ENCODE results near the gene SP1.
"Not testable (repeated sequence)": the region's sequence is repeated elsewhere in the genome, so short reads cannot be mapped to it uniquely, and the experiment has no call there.

SP1 gene

DNA sequence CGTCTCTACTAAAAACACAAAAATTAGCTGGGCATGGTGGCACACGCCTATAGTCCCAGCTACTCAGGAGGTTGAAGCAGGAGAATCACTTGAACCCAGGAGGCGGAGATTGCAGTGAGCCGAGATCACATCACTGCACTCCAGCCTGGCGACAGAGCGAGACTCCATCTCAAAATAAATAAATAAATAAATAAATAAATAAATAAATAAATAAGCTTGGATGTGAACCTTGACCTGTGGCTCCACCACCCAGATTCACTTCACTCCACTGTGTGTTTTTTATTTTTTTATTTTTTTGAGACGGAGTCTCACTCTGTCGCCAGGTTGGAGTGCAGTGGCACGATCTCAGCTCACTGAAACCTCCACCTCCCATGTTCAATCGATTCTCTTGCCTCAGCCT, 18.3 kb upstream of the SP1 start:
- not testable (repeated sequence) for DNase-seq

DNA sequence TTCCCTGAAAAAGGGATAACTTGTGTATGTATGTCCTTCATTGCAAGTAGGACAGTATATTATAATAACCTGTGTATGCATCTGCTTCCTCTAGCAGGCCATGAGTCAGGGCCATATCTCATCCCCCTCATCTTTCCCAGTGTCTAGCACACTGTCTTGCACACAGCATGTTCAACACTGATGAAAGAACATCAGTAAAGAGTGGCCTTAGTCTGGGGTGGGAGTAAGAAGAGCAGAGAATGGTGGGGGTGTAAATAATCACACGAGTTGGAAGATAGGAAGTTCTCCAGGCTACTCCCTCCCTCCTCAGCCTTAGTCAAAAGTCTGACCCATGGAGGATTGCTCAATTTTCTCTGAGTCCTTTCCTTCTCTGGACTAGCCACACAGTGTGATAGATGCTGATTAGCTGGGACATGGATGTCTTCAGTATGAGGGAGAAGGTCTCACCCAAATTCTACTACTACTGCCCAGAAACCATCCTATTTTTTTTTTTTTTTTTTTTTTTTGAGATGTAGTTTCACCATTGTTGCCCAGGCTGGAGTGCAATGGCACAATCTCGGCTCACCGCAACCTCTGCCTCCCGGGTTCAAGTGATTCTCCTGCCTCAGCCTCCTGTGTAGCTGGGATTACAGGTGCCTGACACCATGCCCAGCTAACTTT, 14.6 kb upstream of the SP1 start:
- DNase-seq: no peak

DNA sequence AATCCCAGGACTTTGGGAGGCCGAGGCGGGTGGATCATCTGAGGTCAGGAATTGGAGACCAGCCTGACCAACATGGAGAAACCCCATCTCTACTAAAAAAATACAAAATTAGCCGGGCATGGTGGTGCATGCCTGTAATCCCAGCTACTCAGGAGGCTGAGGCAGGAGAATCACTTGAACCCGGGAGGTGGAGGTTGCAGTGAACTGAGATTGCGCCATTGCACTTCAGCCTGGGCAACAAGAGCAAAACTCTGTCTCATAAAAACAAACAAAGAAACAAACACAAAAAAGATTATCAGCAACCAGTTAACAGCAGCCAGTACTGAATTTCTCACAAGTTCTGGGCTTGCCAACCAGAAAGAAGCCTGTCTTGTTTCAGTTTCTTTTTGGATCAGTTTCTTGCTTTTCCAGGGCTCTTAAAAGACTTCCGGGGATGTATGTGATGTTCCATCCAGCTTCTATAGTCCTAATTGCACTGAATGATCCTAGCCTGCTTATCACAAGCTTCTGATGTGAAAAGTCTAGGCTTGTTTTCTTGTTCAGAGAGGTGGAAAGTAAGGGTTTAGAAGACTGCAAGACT, 6.3 kb upstream of the SP1 start:
- DNase-seq: not testable (repeated sequence)

DNA sequence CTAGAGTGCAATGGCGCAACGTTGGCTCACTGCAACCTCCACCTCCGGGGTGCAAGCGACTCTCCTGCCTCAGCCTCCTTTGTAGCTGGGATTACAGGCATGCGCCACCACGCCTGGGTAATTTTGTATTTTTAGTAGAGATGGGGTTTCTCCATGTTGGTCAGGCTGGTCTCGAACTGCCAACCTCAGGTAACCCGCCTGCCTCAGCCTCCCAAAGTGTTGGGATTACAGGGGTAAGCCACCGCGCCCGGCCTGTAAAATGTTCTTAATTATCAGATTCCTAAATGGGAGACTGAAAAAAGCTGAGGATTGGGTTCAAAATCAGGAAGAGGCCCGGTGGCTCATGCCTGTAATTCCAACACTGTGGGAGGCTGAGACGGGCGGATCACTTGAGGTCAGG, 5.7 kb upstream of the SP1 start:
- not testable (repeated sequence) for DNase-seq

DNA sequence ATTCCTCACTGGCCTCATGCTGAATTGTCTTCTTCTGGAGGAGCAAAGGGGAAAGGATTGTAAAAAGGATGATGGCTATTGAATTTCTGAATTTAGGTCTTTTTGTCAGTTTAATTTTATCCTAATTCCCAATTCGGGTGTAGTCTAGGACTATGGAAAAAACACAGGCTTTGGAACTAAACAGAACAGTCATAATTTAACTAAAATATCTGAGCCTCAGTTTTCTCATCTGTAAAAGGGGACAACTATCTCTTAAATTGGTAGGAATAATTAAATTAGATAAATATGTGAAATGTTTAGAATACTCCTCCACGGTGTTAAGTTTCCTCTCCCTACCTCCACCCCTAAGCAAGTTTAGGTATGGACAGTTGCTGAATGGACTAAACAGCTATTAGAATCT, 3.2 kb upstream of the SP1 start:
- no peak for DNase-seq

DNA sequence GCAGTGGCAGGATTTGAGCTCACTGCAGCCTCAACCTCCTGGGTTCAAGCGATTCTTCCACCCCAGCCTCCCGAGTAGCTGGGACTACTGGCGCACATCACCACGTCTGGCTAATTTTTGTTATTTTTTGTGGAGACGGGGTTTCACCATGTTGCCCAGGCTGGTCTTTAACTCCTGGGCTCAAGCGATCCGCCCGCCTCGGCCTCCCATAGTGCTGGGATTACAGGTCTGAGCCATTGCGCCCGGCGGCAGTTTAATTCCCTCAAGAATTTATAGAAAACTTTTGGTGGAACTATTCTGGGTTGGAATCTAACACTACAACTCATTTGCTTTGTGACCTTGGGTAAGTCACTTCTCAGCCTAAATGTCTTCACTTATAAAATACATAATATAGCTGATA, 1.8 kb upstream of the SP1 start:
- DNase-seq: no peak

DNA sequence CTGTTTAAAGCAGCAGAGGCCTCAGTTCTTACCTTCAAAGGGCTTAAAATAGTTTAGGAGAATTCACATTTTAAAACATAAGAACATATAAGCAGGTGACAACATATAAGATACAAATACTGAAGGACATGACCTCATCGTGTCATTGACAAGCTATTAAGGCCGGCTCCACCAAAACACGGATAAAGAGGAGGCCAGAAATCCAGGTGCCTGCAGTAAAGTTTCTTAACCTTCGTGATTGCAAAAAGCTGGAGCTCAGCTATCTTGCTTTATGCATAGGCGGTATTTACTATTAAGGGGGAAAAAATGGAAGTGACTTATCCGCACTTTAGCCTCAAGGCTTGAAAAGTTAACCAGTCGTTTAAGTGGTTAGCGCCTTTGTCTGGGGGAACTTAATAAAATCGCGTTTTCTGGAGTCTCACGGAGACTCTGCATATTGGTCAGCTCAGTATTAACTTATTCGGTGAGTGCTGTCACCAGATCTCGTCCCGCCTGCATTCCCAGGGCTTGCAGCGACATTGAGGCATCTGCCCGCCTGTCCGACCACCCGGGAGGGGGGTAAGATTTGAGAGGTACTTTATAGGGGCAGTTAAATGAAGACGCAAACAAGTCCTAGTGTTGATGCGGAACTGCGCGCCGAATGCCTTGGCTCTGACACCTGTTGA, 1.1 kb upstream of the SP1 start:
- no peak for DNase-seq

DNA sequence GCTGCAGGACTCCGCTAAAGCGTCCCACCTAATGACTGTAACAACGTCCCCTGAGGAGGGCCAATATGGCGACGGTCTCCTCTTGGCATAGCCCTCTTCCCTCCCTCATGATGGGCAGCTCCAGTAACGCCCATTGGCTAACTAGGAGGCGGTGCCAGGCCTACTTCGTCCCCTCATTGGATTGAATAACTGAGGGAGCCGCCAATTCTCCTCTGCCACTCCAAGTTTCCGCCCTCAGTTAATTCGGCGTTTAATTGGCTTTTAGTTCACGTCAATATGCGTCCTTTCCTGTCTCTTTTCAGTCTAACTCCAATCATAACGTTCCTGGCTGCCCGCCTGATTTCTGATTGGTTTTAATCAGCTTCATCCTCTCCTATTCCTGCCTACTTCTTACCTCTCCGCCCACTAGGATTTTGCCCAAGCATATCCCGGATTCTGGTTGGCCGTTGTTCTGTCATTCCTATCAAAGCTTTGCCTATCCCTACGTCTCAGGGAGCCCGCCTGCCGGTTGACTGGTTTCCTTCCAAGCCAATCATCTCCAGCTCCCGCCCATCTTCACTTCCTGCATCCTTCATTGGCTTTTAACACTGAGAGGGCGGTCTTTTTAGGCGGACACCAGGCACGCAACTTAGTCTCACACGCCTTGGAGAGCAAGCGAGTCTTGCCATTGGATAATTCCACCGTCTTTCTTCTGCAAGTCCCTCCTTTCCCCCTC, 430 bp upstream of the SP1 start:
- peak; percentile 99 for DNase-seq

DNA sequence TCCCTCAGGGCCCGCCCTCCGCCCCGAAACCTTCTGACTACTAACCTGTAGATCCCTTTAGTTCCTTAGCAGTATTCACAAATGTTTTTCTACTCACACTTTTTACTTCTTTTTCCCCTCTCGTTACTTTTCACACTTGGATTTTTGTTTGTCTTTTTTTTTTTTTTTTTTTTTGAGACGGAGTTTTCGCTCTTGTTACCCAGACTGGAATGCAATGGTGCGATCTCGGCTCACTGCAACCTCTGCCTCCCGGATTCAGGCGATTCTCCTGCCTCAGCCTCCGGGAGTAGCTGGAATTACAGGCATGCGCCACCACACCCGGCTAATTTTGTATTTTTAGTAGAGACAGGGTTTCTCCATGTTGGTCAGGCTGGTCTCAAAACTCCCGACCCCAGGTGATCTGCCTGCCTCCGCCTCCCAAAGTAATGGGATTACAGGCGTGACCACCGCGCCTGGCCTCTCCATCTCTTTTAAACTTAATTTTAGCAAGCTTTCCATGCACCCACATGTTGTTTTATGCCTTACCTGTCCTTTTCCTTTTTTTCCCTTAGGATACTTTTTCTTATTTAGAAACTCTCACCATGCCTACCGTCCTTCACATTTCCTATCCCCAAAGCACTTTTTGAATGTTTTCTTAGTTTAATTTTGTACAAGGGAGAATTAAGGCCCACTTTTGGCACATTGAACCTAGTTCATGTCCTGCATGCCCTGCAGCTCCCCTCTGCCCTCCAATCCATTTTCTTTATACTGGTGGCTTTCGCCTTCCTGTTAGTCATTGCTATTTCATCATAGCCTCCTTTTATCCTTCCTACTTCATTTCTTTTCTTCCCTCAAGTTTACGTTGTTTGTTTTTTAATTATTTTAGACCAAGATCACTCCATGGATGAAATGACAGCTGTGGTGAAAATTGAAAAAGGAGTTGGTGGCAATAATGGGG, 1.1 kb downstream of the SP1 start:
- DNase-seq: no peak

DNA sequence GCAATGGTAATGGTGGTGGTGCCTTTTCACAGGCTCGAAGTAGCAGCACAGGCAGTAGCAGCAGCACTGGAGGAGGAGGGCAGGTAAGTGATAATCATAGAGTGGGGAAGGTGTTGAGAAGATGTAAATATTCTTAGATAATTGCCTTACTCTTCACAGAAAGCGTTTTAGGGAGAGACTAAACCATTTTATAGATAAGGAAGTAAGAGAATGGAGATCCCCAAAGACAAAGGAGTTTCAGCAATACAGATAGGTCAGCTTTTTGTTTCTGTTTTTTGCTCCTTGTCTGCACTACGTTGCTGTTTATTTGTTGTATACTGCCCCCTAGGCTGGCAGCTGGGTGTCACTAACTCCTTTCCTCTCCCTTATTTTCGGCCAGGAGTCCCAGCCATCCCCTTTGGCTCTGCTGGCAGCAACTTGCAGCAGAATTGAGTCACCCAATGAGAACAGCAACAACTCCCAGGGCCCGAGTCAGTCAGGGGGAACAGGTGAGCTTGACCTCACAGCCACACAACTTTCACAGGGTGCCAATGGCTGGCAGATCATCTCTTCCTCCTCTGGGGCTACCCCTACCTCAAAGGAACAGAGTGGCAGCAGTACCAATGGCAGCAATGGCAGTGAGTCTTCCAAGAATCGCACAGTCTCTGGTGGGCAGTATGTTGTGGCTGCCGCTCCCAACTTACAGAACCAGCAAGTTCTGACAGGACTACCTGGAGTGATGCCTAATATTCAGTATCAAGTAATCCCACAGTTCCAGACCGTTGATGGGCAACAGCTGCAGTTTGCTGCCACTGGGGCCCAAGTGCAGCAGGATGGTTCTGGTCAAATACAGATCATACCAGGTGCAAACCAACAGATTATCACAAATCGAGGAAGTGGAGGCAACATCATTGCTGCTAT, 2.0 kb downstream of the SP1 start:
- DNase-seq: no peak

DNA sequence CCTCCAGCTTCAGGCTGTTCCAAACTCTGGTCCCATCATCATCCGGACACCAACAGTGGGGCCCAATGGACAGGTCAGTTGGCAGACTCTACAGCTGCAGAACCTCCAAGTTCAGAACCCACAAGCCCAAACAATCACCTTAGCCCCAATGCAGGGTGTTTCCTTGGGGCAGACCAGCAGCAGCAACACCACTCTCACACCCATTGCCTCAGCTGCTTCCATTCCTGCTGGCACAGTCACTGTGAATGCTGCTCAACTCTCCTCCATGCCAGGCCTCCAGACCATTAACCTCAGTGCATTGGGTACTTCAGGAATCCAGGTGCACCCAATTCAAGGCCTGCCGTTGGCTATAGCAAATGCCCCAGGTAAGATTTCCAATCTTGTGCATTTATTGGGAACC, 3.3 kb downstream of the SP1 start:
- no peak for DNase-seq

DNA sequence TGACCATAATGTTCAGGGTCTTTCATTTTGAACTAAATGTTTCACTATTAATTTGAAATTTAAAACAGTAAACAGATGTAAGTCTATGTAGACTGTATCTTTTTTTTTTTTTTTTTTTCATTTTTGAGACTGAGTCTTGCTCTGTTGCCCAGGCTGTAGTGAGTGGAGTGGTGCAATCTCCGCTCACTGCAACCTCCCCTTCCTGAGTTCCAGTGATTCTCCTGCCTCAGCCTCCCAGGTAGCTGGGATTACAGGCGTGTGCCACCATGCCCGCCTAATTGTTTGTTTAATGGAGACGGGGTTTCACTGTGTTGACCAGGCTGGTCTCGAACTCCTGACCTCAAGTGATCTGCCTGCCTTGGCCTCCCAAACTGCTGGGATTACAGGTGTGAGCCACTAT, 6.4 kb downstream of the SP1 start:
- not testable (repeated sequence) for DNase-seq

DNA sequence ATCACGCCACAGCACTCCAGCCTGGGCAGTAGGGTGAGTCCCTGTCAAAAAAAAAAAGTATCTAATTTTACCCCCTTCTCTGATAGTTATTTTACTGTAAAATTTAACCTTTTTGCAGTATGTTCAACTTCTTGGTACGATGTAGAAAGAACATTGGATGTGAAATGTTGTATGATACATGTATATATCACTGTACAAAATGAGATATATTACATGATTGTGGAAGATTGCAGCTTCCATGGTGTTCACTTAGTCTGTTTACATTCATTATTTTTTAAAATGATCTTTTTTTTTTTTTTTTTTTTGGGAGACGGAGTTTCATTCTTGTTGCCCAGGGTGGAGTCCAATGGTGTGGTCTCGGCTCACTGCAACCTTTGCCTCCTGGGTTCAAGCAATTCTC, 9.0 kb downstream of the SP1 start:
- DNase-seq: no peak

DNA sequence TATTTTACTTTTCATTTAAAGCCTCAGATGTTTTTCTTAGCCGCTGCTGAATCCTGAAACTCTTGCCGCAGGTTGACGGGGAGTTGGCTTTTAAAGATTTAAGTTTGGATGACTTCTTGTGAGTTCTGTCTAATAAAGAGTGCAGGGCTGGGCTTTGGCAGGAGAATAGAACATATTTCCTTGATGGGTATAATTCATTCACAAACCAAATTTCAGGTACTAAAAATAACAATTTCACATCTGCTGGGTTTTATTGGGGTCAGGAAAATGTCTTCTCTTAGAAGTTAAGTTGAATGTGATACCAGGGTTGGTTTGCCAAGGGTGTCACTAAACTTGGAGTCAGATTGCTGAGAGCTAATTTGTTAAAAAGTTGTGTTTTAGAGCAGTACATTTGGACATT, 9.7 kb downstream of the SP1 start:
- no peak for DNase-seq

DNA sequence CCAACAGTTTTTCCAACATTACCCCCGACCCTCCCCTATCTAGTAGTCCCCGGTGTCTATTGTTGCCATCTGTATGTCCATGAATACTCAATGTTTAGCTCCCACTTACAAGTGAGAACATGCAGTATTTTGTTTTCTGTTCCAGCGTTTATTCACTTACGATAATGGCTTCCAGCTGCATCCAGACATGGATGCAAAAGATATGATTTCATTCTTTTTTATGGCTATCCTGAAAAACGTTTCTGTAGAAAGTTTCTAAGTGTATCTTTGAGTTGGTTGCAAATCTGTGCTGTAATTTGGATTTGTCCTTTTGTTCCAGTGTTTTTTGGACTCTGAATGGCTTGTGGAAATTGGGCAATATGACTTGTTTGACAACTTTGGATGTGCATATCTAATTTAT, 11.7 kb downstream of the SP1 start:
- no peak for DNase-seq

DNA sequence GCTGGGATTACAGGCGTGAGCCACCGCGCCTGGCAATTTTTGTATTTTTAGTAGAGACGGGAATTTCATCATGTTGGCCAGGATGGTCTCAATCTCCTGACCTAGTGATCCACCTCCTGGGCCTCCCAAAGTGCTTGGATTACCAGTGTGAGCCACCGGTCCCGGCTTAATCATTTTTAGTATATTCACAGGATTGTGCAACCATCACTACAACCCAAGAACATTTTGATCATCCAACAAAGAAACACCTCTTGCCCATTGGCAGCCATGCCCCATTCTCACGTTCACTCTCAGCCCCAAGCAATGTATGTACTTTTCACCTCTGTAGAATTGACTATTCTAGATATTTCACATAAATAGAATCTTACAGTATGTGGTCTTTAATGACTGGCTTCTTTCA, 19.9 kb downstream of the SP1 start:
- no peak for DNase-seq

DNA sequence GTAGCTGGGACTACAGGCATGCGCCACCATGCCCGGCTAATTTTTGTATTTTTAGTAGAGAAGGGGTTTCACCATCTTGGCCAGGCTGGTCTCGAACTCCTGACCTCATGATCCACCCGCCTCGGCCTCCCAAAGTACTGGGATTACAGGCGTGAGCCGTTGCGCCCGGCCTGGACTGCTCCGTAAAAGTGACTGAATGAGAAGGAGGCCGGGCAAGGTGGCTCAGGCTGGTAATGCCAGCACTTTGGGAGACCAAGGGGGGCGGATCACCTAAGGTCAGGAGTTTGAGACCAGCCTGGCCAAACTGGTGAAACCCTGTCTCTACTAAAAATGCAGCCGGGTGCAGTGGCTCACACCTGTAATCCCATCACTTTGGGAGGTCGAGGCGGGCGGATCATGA, 22.4 kb downstream of the SP1 start:
- DNase-seq: not testable (repeated sequence)

DNA sequence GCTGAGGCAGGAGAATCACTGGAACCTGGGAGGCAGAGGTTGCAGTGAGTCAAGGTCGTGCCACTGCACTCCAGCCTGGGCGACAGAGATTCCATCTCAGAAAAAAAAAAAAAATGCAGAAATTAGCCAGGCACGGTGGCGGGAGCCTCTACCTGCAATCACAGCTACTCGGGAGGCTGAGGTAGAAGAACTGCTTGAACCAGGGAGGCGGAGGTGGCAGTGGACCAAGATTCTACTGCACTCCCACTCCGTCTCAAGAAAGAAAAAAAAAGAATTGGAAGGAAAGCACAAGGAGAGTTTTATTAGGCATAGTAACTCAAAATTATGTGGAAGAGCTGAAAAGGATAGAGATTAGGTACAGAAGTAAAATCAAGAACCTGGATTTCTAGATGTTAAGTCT, 22.9 kb downstream of the SP1 start:
- no peak for DNase-seq

DNA sequence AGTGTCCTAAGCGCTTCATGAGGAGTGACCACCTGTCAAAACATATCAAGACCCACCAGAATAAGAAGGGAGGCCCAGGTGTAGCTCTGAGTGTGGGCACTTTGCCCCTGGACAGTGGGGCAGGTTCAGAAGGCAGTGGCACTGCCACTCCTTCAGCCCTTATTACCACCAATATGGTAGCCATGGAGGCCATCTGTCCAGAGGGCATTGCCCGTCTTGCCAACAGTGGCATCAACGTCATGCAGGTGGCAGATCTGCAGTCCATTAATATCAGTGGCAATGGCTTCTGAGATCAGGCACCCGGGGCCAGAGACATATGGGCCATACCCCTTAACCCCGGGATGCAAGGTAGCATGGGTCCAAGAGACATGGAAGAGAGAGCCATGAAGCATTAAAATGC, 31.0 kb downstream of the SP1 start:
- DNase-seq: no peak

DNA sequence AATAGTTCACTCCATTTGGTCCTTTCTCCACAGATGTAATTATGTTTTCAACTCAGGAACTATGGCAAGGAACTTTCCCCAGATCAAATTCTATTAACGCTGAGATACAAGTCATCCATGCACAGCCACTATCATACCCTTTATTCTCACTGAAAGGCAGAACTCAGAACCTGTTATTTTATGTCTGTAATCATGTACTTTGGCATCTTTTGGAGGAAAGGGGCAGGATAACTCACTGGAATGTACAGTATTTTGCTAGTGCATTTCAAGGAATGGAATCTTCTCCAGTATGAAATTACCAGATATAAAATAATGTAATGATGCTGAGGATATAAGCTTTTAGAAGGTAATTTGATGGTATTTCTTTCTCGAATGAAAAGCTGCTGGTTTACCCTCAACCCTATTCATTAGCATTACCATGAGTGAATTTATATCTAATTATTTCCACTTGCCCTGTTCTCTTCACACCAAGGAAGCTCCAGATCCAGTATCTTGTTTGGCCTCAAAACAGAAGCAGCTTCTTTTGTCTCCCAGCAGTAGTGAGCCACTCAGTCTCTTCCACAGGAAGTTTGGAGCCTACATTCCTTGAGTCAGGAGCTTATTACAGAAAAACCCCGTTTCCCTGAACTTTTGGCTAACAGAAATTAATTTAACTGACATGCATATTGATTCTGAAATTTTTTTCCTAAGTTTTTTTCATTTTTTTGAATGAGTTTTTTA, 33.7 kb downstream of the SP1 start:
- no peak for DNase-seq

DNA sequence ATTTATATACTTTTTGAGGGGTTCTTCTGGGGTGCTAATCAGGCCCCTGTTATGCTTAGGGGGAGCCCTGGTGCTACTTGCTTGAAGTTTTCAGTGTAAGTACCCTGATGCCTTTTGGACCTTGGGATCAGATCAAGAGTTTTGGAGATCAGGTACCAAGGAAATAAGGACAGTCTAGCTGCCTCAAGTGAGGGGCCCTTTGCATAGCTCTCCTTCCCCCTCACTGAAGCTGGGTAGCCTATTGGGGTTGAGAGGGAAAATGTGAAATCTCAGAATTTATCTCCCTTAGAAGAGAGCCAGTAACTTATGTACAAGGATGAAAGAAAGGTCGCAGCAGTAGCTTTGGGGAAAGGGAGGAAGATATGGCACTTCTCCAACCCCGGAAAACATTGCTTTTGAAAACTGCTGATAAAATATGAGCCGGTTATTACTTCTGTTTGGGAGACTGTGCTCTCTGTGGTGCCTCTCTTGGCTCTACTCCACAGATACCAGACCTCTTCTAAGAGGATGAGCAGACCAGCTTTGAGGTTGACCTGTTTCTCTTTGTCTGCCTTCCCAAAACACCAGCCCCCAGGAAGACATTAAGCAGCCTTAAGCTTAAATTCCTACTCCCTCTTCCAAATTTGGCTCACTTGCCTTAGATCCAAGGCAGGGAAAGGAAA, 34.9 kb downstream of the SP1 start:
- DNase-seq: no peak
